Skeletal muscle satellite cell (primary cell): ENCODE measurements around the gene C19orf67.
A peak's percentile ranks its signal among the peaks of the same experiment; 100 is the strongest.

ENCODE experiments used
- H3K27me3 ChIP-seq: 2 replicates; pipeline ENCODE4 v1.7.0; 2013; ENCODE audit warnings: low read length; ENCODE audit not compliant: control insufficient read depth, insufficient read depth
- H3K36me3 ChIP-seq: 2 replicates; pipeline ENCODE4 v1.7.0; 2013; ENCODE audit warnings: mild to moderate bottlenecking, control low read depth, low read length; ENCODE audit not compliant: insufficient read depth
- H3K4me1 ChIP-seq: 2 replicates; pipeline ENCODE4 v1.7.0; 2013; ENCODE audit warnings: low read length; ENCODE audit not compliant: control insufficient read depth, insufficient read depth
- H3K4me2 ChIP-seq: 2 replicates; pipeline ENCODE4 v1.7.0; 2013; ENCODE audit warnings: mild to moderate bottlenecking, low read length
- H3K4me3 ChIP-seq: 2 replicates; pipeline ENCODE4 v1.7.0; 2013; ENCODE audit warnings: low read length
- H3K9ac ChIP-seq: 2 replicates; pipeline ENCODE4 v1.7.0; 2013; ENCODE audit warnings: mild to moderate bottlenecking, low read depth, low read length, moderate library complexity
- H3K9me3 ChIP-seq: replicated peaks from 2 replicates; pipeline ENCODE4 v1.7.0; 2013; ENCODE audit warnings: mild to moderate bottlenecking, control low read depth, low read length

C19orf67 gene

GRCh38 chr19:14059093-14059480 is 26.5 kb downstream of the C19orf67 start:
- Histone ChIP-seq H3K9ac (no peak overlapping the region), H3K4me2 (peak overlapping the region; percentile 35), H3K4me3 (no peak overlapping the region), H3K9me3 (no peaks in the 10 kb centered on the region), H3K4me1 (no peaks in the 10 kb centered on the region), H3K27me3 (peaks cover 34% of the 10 kb centered on the region), H3K36me3 (no peaks in the 10 kb centered on the region)

- no peaks in the 10 kb centered on the region for H3K9me3 ChIP-seq
- H3K4me1 ChIP-seq = no peaks in the 10 kb centered on the region
- peak overlapping the region; percentile 69 for H3K4me2 ChIP-seq
- peaks cover 34% of the 10 kb centered on the region for H3K27me3 ChIP-seq
- no peak overlapping the region for H3K4me3 ChIP-seq
- H3K36me3 ChIP-seq = no peaks in the 10 kb centered on the region
- no peak overlapping the region for H3K9ac ChIP-seq
These were observed 27.1 kb downstream of the C19orf67 start for GRCh38 chr19:14058182-14059092.

GRCh38 chr19:14056741-14057356 is 28.7 kb downstream of the C19orf67 start:
- peaks cover 34% of the 10 kb centered on the region for H3K27me3 ChIP-seq
- H3K4me3 ChIP-seq = no peak overlapping the region
- H3K4me2 ChIP-seq = peak overlapping the region; percentile 64
- no peaks in the 10 kb centered on the region for H3K4me1 ChIP-seq
- no peaks in the 10 kb centered on the region for H3K9me3 ChIP-seq
- no peaks in the 10 kb centered on the region for H3K36me3 ChIP-seq
- no peak overlapping the region for H3K9ac ChIP-seq

- Histone ChIP-seq H3K27me3 (peaks cover 30% of the 10 kb centered on the region), H3K9me3 (no peaks in the 10 kb centered on the region), H3K36me3 (no peaks in the 10 kb centered on the region), H3K4me1 (no peaks in the 10 kb centered on the region), H3K9ac (no peak overlapping the region), H3K4me2 (no peak overlapping the region), H3K4me3 (no peak overlapping the region)
These were observed 29.4 kb downstream of the C19orf67 start for GRCh38 chr19:14056069-14056666.

GRCh38 chr19:14055396-14055795 is 30.2 kb downstream of the C19orf67 start:
- Histone ChIP-seq H3K4me3 (no peak overlapping the region), H3K9ac (no peak overlapping the region), H3K4me2 (no peak overlapping the region), H3K9me3 (no peaks in the 10 kb centered on the region), H3K36me3 (no peaks in the 10 kb centered on the region), H3K27me3 (peaks cover 25% of the 10 kb centered on the region), H3K4me1 (no peaks in the 10 kb centered on the region)

- Histone ChIP-seq H3K27me3 (peaks cover 18% of the 10 kb centered on the region), H3K36me3 (no peaks in the 10 kb centered on the region), H3K4me3 (no peak overlapping the region), H3K4me1 (no peaks in the 10 kb centered on the region), H3K9me3 (no peaks in the 10 kb centered on the region), H3K4me2 (no peak overlapping the region), H3K9ac (no peak overlapping the region)
These were observed 30.9 kb downstream of the C19orf67 start for GRCh38 chr19:14054721-14055120.

GRCh38 chr19:14054099-14054498 is 31.5 kb downstream of the C19orf67 start:
- Histone ChIP-seq H3K4me3 (no peak overlapping the region), H3K9ac (no peak overlapping the region), H3K36me3 (no peaks in the 10 kb centered on the region), H3K27me3 (peaks cover 12% of the 10 kb centered on the region), H3K4me2 (no peak overlapping the region), H3K4me1 (no peaks in the 10 kb centered on the region), H3K9me3 (no peaks in the 10 kb centered on the region)

GRCh38 chr19:14053500-14053899 is 32.1 kb downstream of the C19orf67 start:
- H3K9me3 ChIP-seq = no peaks in the 10 kb centered on the region
- no peak overlapping the region for H3K9ac ChIP-seq
- H3K4me1 ChIP-seq = no peaks in the 10 kb centered on the region
- no peaks in the 10 kb centered on the region for H3K36me3 ChIP-seq
- no peak overlapping the region for H3K4me3 ChIP-seq
- H3K27me3 ChIP-seq = peaks cover 6% of the 10 kb centered on the region
- no peak overlapping the region for H3K4me2 ChIP-seq

GRCh38 chr19:14053032-14053431 is 32.6 kb downstream of the C19orf67 start:
- Histone ChIP-seq H3K36me3 (no peaks in the 10 kb centered on the region), H3K9ac (no peak overlapping the region), H3K4me2 (no peak overlapping the region), H3K4me1 (no peaks in the 10 kb centered on the region), H3K9me3 (no peaks in the 10 kb centered on the region), H3K4me3 (no peak overlapping the region), H3K27me3 (peaks cover under 1% of the 10 kb centered on the region)

- Histone ChIP-seq H3K4me1 (no peaks in the 10 kb centered on the region), H3K27me3 (no peaks in the 10 kb centered on the region), H3K36me3 (no peaks in the 10 kb centered on the region), H3K9me3 (no peaks in the 10 kb centered on the region), H3K9ac (no peak overlapping the region), H3K4me3 (no peak overlapping the region), H3K4me2 (no peak overlapping the region)
These were observed 33.1 kb downstream of the C19orf67 start for GRCh38 chr19:14052470-14052869.

- Histone ChIP-seq H3K9ac (no peak overlapping the region), H3K4me1 (no peaks in the 10 kb centered on the region), H3K27me3 (no peaks in the 10 kb centered on the region), H3K4me3 (no peak overlapping the region), H3K9me3 (no peaks in the 10 kb centered on the region), H3K36me3 (no peaks in the 10 kb centered on the region), H3K4me2 (no peak overlapping the region)
These were observed 33.6 kb downstream of the C19orf67 start for GRCh38 chr19:14051980-14052379.
